ENCODE results near the gene TBC1D13.
"Not testable (repeated sequence)": the region's sequence is repeated elsewhere in the genome, so short reads cannot be mapped to it uniquely, and the experiment has no call there.

The TBC1D13 gene, protein sequence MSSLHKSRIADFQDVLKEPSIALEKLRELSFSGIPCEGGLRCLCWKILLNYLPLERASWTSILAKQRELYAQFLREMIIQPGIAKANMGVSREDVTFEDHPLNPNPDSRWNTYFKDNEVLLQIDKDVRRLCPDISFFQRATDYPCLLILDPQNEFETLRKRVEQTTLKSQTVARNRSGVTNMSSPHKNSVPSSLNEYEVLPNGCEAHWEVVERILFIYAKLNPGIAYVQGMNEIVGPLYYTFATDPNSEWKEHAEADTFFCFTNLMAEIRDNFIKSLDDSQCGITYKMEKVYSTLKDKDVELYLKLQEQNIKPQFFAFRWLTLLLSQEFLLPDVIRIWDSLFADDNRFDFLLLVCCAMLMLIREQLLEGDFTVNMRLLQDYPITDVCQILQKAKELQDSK

DNA sequence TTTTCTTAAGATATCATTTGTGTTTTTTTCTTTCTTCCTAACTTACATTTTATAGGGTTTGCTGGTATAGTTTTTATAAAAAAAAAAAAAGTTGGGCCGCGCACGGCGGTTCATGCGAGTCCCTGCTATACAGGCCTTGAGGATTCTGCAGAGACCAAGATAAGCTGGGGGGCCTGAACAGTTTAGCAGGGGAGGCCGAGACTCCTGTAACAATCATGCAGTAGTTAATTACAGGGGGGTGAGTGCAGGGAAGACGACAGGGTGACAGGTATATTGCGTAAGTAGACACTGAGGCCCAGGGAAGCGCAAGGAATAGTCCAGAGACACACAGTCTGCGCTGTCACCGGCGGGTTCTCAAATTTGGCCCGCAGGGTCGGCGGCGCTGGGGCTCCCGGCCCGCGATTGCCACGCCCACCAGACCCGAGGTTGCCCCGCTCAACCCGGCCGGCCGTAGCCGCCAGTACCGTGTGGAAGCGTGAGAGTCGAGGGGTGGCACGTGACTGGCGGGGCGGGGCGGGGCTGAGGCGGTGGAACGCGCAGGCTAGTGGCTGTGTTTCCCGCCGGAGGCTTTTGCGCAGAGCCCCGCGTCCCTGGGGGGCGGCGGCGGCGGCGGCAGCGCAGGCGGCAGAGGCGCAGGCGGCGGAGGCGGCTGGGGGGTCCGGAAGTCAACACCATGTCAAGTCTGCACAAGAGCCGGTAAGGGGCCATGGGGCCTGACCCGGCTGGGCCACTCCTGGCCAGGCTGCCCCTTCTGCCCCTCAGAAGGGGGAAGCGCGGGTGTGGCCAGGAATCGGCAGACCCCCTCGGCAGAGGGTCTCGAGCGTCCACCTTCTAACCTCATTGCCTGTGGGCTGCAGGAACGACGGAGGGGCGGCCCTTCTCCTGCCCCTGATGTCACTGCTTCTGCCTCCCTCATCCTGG, at the start of gene TBC1D13:
TSS of gene TBC1D13 (plus strand) at position 573 of the 921 bp plus-strand sequence. CDS start at position 674, 101 bp downstream.
- DNase-seq (ENCODE audit: low read depth in 2 of 2) = peak; percentile 79 to 88

- DNase-seq (ENCODE audit: low read depth in 2 of 2) = no peak
Measured at GRCh38 chr9:128742401-128742800, 44.7 kb upstream of the TBC1D13 start.

DNA sequence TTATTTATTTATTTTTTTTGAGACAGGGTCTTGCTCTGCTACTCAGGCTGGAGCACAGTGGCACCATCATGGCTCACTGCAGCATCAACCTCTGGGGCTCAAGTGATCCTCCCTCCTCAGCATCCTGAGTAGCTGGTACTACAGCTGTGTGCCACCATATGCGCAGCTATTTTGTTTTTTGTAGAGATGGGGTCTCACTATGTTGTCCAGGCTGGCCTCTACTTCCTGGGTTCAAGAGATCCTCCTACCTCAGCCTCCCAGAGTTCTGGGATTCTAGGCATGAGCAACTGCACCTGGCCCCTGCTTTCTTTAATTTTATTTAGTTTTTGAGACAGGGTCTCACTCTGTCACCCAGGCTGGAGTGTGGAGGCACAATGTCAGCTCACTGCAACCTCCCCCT, 43.6 kb upstream of the TBC1D13 start:
- DNase-seq (ENCODE audit: low read depth in 2 of 2) = no peak

DNA sequence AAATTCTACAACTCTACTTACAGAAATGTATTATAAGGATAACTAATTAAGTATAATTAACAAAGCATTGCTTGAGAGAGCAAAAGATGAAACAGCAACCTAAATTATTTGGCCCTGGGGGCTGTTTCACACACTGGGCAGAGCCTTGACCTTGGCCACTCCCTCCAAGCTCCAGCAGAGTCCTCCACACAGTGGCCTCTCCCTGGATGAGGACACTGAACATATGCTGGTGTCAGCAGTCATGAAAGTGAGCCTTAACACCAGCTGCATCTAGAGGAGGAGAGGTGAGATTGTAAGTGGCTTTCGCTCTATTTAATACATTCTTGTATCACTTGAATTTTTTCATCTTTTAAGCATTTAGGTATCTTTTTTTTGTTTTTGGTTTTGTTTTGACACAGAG, 39.8 kb upstream of the TBC1D13 start:
- no peak for DNase-seq (ENCODE audit: low read depth in 2 of 2)

DNA sequence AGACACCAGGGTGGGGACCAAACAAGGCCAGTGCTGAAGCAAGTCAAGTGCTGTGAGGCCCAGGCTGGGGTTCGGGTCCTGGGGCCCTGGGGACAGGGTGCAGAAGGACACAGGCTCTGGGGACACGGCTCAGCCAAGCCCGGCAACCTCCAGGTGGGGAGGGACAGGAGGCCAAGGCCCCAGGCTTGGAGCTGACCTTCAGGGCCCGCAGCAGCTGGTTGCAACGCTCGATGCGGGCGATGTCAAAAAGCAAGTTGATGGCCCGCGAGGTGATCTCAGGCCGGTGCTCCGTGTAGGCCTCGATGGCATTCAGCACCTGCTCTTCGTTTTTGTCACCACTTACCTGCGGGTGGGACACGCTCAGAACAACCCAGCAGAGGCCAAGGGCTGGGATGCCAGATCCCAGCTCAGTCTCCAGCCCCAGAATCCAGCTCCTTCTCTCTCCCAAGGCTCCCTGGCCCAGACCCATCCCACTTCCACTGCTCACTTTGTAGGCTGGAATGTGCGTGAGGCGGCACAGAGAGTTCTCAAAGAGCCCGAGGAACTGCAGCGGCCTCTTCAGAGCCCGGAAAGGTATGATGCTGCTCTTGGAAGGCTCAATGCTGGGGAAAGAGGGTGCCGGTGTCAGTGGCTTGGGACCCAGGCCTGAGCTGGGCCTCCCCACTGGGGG, 36.0 kb upstream of the TBC1D13 start:
- DNase-seq (ENCODE audit: low read depth in 2 of 2) = no peak

DNA sequence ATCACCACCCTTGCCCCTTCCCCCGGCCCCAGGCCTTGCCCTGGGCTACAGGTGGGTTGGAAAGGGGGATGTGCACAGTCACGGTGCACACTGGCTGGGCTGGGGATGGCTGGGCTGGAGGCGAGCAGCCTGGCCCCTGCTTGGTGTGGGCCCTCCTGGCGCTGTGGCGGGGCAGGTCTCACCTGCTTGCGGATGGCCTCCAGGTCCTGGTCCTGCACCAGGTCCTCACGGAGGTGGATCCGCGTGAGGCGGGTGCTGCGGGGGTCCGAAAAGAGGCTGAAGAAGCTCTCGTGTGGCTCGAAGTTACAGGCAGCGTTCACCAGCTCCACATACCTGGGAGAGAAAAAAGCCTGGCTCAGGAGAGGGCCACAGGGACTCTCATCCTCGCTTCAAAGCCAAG, 33.4 kb upstream of the TBC1D13 start:
- DNase-seq (ENCODE audit: low read depth in 2 of 2) = no peak

- no peak for DNase-seq (ENCODE audit: low read depth in 2 of 2)
Measured at GRCh38 chr9:128757602-128758001, 29.5 kb upstream of the TBC1D13 start.

- no peak for DNase-seq (ENCODE audit: low read depth in 2 of 2)
Measured at GRCh38 chr9:128762671-128763449, 24.2 kb upstream of the TBC1D13 start.

DNA sequence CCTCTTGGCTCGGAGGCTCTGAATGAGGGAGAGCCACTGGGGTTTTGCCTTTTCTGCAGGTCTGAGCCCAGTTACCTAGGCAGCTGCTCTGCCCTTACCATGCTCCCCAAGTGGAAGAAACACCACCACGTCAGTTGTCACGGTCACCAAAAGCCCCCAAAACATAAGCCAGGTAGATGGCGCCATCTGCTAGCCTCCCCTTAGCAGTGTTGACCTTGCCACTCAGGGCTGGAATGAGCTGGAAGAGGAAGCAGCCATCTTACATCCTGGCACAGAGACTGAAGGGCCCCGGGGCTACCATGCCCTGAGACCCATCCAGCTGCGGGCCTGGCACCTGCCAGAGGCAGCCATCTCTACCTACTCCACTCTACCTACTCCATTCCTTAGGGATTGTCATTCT, 22.7 kb upstream of the TBC1D13 start:
- no peak for DNase-seq (ENCODE audit: low read depth in 2 of 2)

DNA sequence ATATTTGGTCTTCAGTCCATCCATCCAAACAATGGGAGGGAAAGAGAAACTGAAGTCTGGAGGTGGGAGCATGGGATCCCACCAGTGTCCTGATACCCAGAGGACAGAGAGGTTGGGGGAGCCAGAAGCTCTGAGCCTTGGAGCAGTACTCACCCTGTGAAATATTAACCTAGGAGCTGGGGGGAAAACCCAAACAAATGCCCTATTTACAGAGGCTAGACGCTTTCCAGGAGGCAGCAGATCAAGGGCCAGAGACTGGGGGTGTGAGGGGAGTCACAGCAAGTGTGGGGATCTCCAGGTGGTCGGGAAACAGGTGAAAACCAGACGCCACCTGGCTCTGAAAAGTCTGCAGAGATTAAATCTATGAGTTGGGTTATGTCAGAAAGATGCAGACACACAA, 21.6 kb upstream of the TBC1D13 start:
- DNase-seq (ENCODE audit: low read depth in 2 of 2) = no peak

- no peak for DNase-seq (ENCODE audit: low read depth in 2 of 2)
Measured at GRCh38 chr9:128768606-128769005, 18.4 kb upstream of the TBC1D13 start.

DNA sequence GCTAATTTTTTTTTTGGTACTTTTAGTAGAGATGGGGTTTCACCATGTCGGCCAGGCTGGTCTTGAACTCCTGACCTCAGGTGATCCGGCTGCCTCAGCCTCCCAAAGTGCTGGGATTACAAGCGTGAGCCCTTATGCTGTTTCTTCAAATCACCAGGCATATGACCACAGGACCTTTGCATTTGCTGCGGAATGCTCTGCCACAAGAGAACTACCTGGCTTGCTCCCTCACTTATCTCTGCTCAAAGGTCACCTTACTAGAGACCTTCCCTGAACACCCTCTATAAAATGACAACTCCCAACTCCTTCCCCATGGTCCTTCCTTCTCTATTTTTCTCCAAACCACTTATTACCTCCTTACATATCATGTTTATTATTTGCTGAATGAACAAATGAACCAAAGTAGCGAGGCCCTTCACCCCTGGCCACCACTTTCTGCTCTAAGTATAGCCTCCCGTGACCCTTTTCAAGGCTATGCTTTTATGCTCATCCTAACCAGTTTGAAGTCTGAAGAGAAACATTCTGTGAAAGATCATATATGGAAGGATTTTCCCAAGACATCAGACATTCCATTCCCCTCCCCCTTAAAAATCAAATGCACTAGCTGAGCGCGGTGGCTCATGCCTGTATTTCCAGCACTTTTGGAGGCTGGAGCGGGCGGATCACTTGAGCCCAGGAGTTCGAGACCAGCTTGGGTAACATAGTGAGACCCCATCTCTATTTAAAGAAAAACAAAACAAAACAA, 16.6 kb upstream of the TBC1D13 start:
- DNase-seq (ENCODE audit: low read depth in 2 of 2) = no peak

GRCh38 chr9:128771094-128771721, 15.8 kb upstream of the TBC1D13 start:
- DNase-seq (ENCODE audit: low read depth in 2 of 2) = no peak

DNA sequence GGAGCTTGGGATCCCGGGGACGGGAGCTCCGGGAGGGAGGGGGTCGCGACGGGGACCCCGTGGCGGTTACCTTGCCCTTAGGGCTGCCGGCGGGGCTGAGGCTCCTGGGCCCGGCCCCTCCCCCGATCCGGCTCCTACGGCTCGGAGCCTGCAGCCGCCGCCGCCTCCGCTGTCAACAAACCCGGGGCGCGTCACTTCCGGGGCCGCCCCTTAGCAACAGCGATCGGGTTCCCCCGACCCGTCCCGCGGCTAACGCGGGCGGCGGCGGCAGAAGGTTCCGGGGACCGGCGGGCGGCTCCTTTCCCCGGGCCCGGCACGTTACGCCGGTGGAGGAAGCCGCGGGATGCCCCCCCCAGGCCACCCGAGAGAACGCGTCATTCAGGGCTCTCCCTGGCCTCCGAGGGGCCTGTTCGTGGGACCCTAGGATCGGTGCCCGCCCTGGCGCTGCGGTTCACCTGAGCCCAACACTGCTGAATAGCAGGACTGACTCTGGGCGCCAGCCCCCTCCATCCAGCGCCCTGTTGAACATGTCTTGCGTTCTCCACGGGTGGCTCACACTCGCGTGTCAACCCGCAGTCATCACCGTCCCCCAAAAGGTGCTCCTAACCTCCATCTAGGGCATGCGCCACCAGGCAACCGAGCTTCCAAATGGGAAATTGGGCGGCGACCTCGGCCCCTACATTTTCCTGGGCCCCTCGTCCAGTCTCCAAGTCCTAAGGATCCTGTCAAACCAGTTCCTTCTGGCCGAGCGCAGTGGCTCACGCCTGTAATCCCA, 15.1 kb upstream of the TBC1D13 start, which contains the start of gene ZER1:
TSS of gene ZER1 (minus strand) at position 183 of the 775 bp plus-strand sequence. CDS start 16,362 bp downstream, outside the sequence.
- peak; percentile 91 to 93 for DNase-seq (ENCODE audit: low read depth in 2 of 2)

- DNase-seq (ENCODE audit: low read depth in 2 of 2) = no peak
Measured at GRCh38 chr9:128773049-128773448, 14.0 kb upstream of the TBC1D13 start.

DNA sequence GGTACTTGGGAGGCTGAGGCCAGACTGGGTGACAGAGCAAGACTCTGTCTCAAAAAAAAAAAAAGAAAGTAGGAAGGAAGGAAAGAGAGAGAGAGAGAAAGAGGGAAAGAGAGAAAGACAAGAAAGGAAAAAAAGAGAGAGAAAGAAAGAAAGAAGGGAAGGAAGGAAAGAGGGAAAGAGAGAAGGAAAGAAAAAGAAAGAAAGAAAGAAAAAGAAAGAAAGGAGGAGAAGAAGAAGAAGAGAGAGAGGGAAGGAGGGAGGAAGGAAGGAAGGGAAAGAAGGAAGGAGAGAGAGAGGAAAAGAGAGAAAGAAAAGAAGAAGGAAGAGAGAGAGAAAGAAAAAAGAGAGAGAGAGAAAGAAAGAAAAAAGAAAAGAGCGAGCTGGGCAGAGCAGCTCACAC, 12.2 kb upstream of the TBC1D13 start:
- no peak for DNase-seq (ENCODE audit: low read depth in 2 of 2)

DNA sequence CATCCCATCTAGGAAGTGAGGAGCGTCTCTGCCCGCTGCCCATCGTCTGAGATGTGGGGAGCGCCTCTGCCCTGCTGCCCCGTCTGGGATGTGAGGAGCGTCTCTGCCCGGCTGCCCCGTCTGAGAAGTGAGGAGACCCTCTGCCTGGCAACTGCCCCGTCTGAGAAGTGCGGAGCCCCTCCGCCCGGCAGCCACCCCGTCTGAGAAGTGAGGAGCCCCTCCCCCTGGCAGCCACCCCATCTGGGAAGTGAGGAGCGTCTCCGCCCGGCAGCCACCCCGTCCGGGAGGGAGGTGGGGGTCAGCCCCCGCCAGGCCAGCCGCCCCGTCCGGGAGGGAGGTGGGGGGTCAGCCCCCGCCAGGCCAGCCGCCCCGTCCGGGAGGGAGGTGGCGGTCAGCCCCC, 7.0 kb upstream of the TBC1D13 start:
- not testable (repeated sequence) for DNase-seq (ENCODE audit: low read depth in 2 of 2)

GRCh38 chr9:128781187-128782070, 5.6 kb upstream of the TBC1D13 start:
- DNase-seq (ENCODE audit: low read depth in 2 of 2) = no peak

Measured in stimulated activated CD4-positive, alpha-beta T cell treated with anti-CD3 and anti-CD28 coated beads, Interleukin-12 subunit alpha, Interleukin-12 subunit beta, amount 100 ng/mL, for 24 hours (primary cell).